ENCODE measurements around the gene SLC40A1. TPM values are rescaled to one million over a fixed set of nuclear protein-coding genes. Genes with fewer than 3 reads are reported as not detected.

SLC40A1 gene
- total and polyA plus RNA-seq, 2 of the 13 experiments (the other 11 are each of a cell fraction or from before 2014, with no cell fraction given), result 10.6 to 24.9 TPM

DNA sequence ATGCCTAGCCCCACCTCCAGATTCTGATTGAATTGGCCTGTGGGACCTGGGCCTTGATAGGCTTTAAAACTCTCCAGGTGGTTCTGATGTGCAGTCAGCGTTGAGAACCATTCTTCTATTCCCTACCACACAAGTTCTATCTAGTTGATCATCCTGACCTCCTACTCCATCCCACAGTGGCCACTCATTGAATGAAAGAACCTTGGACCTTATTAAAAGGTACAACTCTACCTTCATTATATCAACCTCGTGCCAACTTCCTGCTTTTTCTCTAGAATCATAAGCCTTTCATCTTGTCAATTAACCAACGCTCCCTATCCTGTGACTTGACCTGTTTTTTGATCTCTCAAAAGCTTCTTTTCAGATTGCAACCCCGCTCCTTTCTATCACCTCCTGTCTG lies 55.8 kb downstream of the SLC40A1 start:
- Histone ChIP-seq H3K4me2 (ENCODE audit: low read depth, low read length) (no peak overlapping the region), H3K4me1 (ENCODE audit: insufficient read depth, low read length) (peaks cover 52% of the 10 kb centered on the region), H2AFZ (ENCODE audit: low read length) (peak overlapping the region; percentile 15), H3K27me3 (ENCODE audit: control insufficient read depth in 1 of 2, insufficient read depth in 2 of 2, low read length in 2 of 2) (no peaks in the 10 kb centered on the region), H3K9me3 (ENCODE audit: low read length) (no peaks in the 10 kb centered on the region), H3K9ac (ENCODE audit: insufficient read depth, low read depth, low read length) (no peak overlapping the region), H4K20me1 (ENCODE audit: insufficient read depth, low read length) (no peaks in the 10 kb centered on the region), H3K36me3 (replicated peaks in 1 of 2; ENCODE audit: control insufficient read depth in 1 of 2, insufficient read depth in 2 of 2, low read length in 2 of 2) (no peaks in the 10 kb centered on the region), H3K27ac (ENCODE audit: extremely low read length, insufficient read depth, low read length) (no peak overlapping the region), H3K79me2 (ENCODE audit: insufficient read depth, low read length) (no peaks in the 10 kb centered on the region), H3K4me3 (replicated peaks in 1 of 3; ENCODE audit: insufficient read depth in 1 of 3, low read depth in 2 of 3, low read length in 3 of 3) (no peak overlapping the region)
- BruUV-seq (replicated peaks), result no TSS peak
- in situ Hi-C loops (cut with HindIII; ENCODE audit: extremely low pct_ligation_motif_present, low pct_unique_long_range_greater_than_20kb), result no loop called here
- intact Hi-C loops (cut with micrococcal nuclease; ENCODE audit: unreplicated experiment), result loop anchor here (5.0 kb wide), 2 partner anchors 33 to 88 kb away; no protein-coding TSS in a partner anchor
- 89% methylated on average over 4 of the region's 4 CpGs for WGBS (ENCODE audit: low lambda C conversion rate)
- TF ChIP-seq ZXDC (CRISPR knock-in tag; IDR thresholded peaks at IDR 0.05) (no peak), ZBTB39 (CRISPR knock-in tag; IDR thresholded peaks at IDR 0.05) (no peak), MAFG (CRISPR knock-in tag; IDR thresholded peaks at IDR 0.05) (no peak), SMAD1 (CRISPR knock-in tag; IDR thresholded peaks at IDR 0.05; ENCODE audit: borderline replicate concordance, low read depth) (no peak), CAMTA2 (CRISPR knock-in tag; IDR thresholded peaks at IDR 0.05; ENCODE audit: borderline replicate concordance) (no peak), SRY (CRISPR knock-in tag; IDR thresholded peaks at IDR 0.05) (no peak), ZNF878 (CRISPR knock-in tag; IDR thresholded peaks at IDR 0.05) (no peak), ZNF619 (CRISPR knock-in tag; IDR thresholded peaks at IDR 0.05) (no peak), ZNF629 (CRISPR knock-in tag; conservative IDR thresholded peaks at IDR 0.05) (no peak), DNMT1 (CRISPR knock-in tag; IDR thresholded peaks at IDR 0.05) (no peak)
- ChIA-PET CTCF (ENCODE audit: low intra/inter-chr PET ratio, low total read pairs) (no interaction called here), POLR2A (no interaction called here)
- ATAC-seq, result no peak
- no peak for FAIRE-seq
- no peak for DNase-seq (ENCODE audit: low spot score)
